ENCODE data around the gene IL1RN.

IL1RN gene

GRCh38 chr2:113138428-113139322 is 11.3 kb downstream of the IL1RN start:
- Mint-ChIP-seq H3K36me3 (ENCODE audit: low read depth) (peaks cover 9% of the 10 kb centered on the region), H3K9me3 (no peaks in the 10 kb centered on the region), H3K4me1 (ENCODE audit: low read depth) (peaks cover 31% of the 10 kb centered on the region), H3K27me3 (no peaks in the 10 kb centered on the region), H3K4me3 (no peak overlapping the region), H3K27ac (no peak overlapping the region)
- intact Hi-C loops (cut with micrococcal nuclease), result loop anchor here (1.0 to 5.0 kb wide), 3 partner anchors 34 to 254 kb away; partner anchors contain the start of gene PSD4

GRCh38 chr2:113141451-113141850 is 14.1 kb downstream of the IL1RN start:
- no peaks in the 10 kb centered on the region for H3K27me3 Mint-ChIP-seq
- intact Hi-C loops (cut with micrococcal nuclease), result no loop called here
- no peaks in the 10 kb centered on the region for H3K9me3 Mint-ChIP-seq
- peaks cover 9% of the 10 kb centered on the region for H3K4me1 Mint-ChIP-seq (ENCODE audit: low read depth)
- H3K4me3 Mint-ChIP-seq, result no peak overlapping the region
- no peak overlapping the region for H3K27ac Mint-ChIP-seq
- H3K36me3 Mint-ChIP-seq (ENCODE audit: low read depth), result no peaks in the 10 kb centered on the region

GRCh38 chr2:113142290-113142689 is 14.9 kb downstream of the IL1RN start:
- intact Hi-C loops (cut with micrococcal nuclease), result no loop called here
- no peaks in the 10 kb centered on the region for H3K9me3 Mint-ChIP-seq
- no peaks in the 10 kb centered on the region for H3K27me3 Mint-ChIP-seq
- no peaks in the 10 kb centered on the region for H3K36me3 Mint-ChIP-seq (ENCODE audit: low read depth)
- H3K4me3 Mint-ChIP-seq, result no peak overlapping the region
- no peak overlapping the region for H3K27ac Mint-ChIP-seq
- H3K4me1 Mint-ChIP-seq (ENCODE audit: low read depth), result peaks cover 1% of the 10 kb centered on the region

- intact Hi-C loops (cut with micrococcal nuclease), result no loop called here
These were observed 16.9 kb downstream of the IL1RN start for GRCh38 chr2:113144259-113144658.

GRCh38 chr2:113148606-113149552 is 21.5 kb downstream of the IL1RN start:
- intact Hi-C loops (cut with micrococcal nuclease), result no loop called here
- Mint-ChIP-seq H3K27me3 (no peaks in the 10 kb centered on the region), H3K4me1 (ENCODE audit: low read depth) (peaks cover 7% of the 10 kb centered on the region), H3K4me3 (no peak overlapping the region), H3K36me3 (ENCODE audit: low read depth) (no peaks in the 10 kb centered on the region), H3K9me3 (no peaks in the 10 kb centered on the region), H3K27ac (no peak overlapping the region)

More at GRCh38 chr2:113144259-113144658, 16.9 kb downstream of the IL1RN start:
- H3K36me3 Mint-ChIP-seq (ENCODE audit: low read depth), result no peaks in the 10 kb centered on the region
- no peaks in the 10 kb centered on the region for H3K27me3 Mint-ChIP-seq
- no peaks in the 10 kb centered on the region for H3K9me3 Mint-ChIP-seq
- no peaks in the 10 kb centered on the region for H3K4me1 Mint-ChIP-seq (ENCODE audit: low read depth)
- H3K4me3 Mint-ChIP-seq, result no peak overlapping the region
- H3K27ac Mint-ChIP-seq, result no peak overlapping the region

GRCh38 chr2:113149553-113150257 is 22.3 kb downstream of the IL1RN start:
- H3K9me3 Mint-ChIP-seq, result no peaks in the 10 kb centered on the region
- H3K4me1 Mint-ChIP-seq (ENCODE audit: low read depth), result peaks cover 7% of the 10 kb centered on the region
- H3K4me3 Mint-ChIP-seq, result no peak overlapping the region
- H3K27ac Mint-ChIP-seq, result no peak overlapping the region
- H3K27me3 Mint-ChIP-seq, result no peaks in the 10 kb centered on the region
- intact Hi-C loops (cut with micrococcal nuclease), result no loop called here
- no peaks in the 10 kb centered on the region for H3K36me3 Mint-ChIP-seq (ENCODE audit: low read depth)

GRCh38 chr2:113150258-113150601 is 22.8 kb downstream of the IL1RN start:
- no peaks in the 10 kb centered on the region for H3K36me3 Mint-ChIP-seq (ENCODE audit: low read depth)
- no peaks in the 10 kb centered on the region for H3K27me3 Mint-ChIP-seq
- no peaks in the 10 kb centered on the region for H3K9me3 Mint-ChIP-seq
- H3K27ac Mint-ChIP-seq, result no peak overlapping the region
- H3K4me1 Mint-ChIP-seq (ENCODE audit: low read depth), result peaks cover 7% of the 10 kb centered on the region
- H3K4me3 Mint-ChIP-seq, result no peak overlapping the region
- intact Hi-C loops (cut with micrococcal nuclease), result no loop called here

- Mint-ChIP-seq H3K4me3 (no peak overlapping the region), H3K27me3 (peaks cover 22% of the 10 kb centered on the region), H3K4me1 (ENCODE audit: low read depth) (peaks cover 16% of the 10 kb centered on the region), H3K9me3 (no peaks in the 10 kb centered on the region), H3K36me3 (ENCODE audit: low read depth) (no peaks in the 10 kb centered on the region), H3K27ac (no peak overlapping the region)
- intact Hi-C loops (cut with micrococcal nuclease), result no loop called here
These were observed 27.9 kb downstream of the IL1RN start for GRCh38 chr2:113155331-113155730.

- H3K4me1 Mint-ChIP-seq (ENCODE audit: low read depth), result peaks cover 16% of the 10 kb centered on the region
- no peaks in the 10 kb centered on the region for H3K36me3 Mint-ChIP-seq (ENCODE audit: low read depth)
- peaks cover 22% of the 10 kb centered on the region for H3K27me3 Mint-ChIP-seq
- peak overlapping the region; percentile 17 for H3K4me3 Mint-ChIP-seq
- intact Hi-C loops (cut with micrococcal nuclease), result no loop called here
- no peak overlapping the region for H3K27ac Mint-ChIP-seq
- H3K9me3 Mint-ChIP-seq, result no peaks in the 10 kb centered on the region
These were observed 29.1 kb downstream of the IL1RN start for GRCh38 chr2:113156278-113157117.

- Mint-ChIP-seq H3K4me1 (ENCODE audit: low read depth) (peaks cover 9% of the 10 kb centered on the region), H3K27ac (no peak overlapping the region), H3K27me3 (peaks cover 22% of the 10 kb centered on the region), H3K36me3 (ENCODE audit: low read depth) (no peaks in the 10 kb centered on the region), H3K9me3 (no peaks in the 10 kb centered on the region), H3K4me3 (peak overlapping the region; percentile 75)
- intact Hi-C loops (cut with micrococcal nuclease), result no loop called here
These were observed 29.9 kb downstream of the IL1RN start for GRCh38 chr2:113157118-113157896.

GRCh38 chr2:113157897-113158753 is 30.7 kb downstream of the IL1RN start:
- Mint-ChIP-seq H3K27ac (no peak overlapping the region), H3K9me3 (no peaks in the 10 kb centered on the region), H3K4me3 (peak overlapping the region; percentile 75), H3K4me1 (ENCODE audit: low read depth) (peaks cover 9% of the 10 kb centered on the region), H3K27me3 (peaks cover 22% of the 10 kb centered on the region), H3K36me3 (ENCODE audit: low read depth) (no peaks in the 10 kb centered on the region)
- intact Hi-C loops (cut with micrococcal nuclease), result no loop called here

Data from dendritic cell treated with granulocyte-macrophage colony-stimulating factor and Interleukin-4, amounts not matched to agents 40 ng/mL and 50 ng/mL, for 4 days (primary cell).